Adrenal gland (tissue), 12 donors: ENCODE results near the gene SLC24A4. TPM values are rescaled to one million over a fixed set of nuclear protein-coding genes. Genes with fewer than 3 reads are reported as not detected.
A peak's percentile ranks its signal among the peaks of the same experiment; 100 is the strongest.

ENCODE experiments used
- DNase-seq, 7 donors: peaks; one replicate each; pipeline ENCODE4 v3.0.0-alpha.2; 2019 to 2020
- H3K27ac ChIP-seq, 5 donors: fragments of 200-600 bp; sonication (generic) in 4 of 5; 1 replicate in 3 of 5; 2 replicates in 2 of 5; pipeline versions ENCODE4 v1.5.1 to v1.8.0; 2016 to 2020; ENCODE audit warnings: mild to moderate bottlenecking in 1 of 5
- H3K27me3 ChIP-seq: fragments of 200-600 bp; 2 replicates; pipeline ENCODE4 v1.8.0; 2021
- H3K36me3 ChIP-seq, 2 donors: fragments of 200-600 bp; replicated peaks in 1 of 2; 1 replicate in 1 of 2; 2 replicates in 1 of 2; pipeline versions ENCODE4 v1.5.1 to v1.8.0; 2018 to 2022
- H3K4me1 ChIP-seq, 2 donors: fragments of 200-600 bp; replicated peaks in 1 of 2; 1 replicate in 1 of 2; 2 replicates in 1 of 2; pipeline versions ENCODE4 v1.5.1 to v1.8.0; 2018 to 2021
- H3K4me3 ChIP-seq, 4 donors: fragments of 200-600 bp; sonication (generic) in 3 of 4; one replicate each; pipeline ENCODE4 v1.5.1; 2016 to 2018
- H3K9me3 ChIP-seq, 3 donors: fragments of 200-600 bp; sonication (generic) in 1 of 3; replicated peaks in 1 of 3; 1 replicate in 2 of 3; 2 replicates in 1 of 3; pipeline versions ENCODE4 v1.5.1 to v1.8.0; 2016 to 2021
- POLR2A ChIP-seq, 2 donors: fragments of 450-650 bp; IDR thresholded peaks; one replicate each; pipeline ENCODE4 v1.6.1; 2017; ENCODE audit warnings: antibody characterized with exemption in 2 of 2, mild to moderate bottlenecking in 2 of 2, moderate library complexity in 1 of 2
- WGBS, 4 donors: extraction: QIAGEN DNeasy Blood & Tissue Kit in 2 of 4; methylation state at CpG; one replicate each; pipeline versions ENCODE4 v1.1.5 to v1.1.7; 2013 to 2017; 5-methylcytosine and 5-hydroxymethylcytosine counted together
- intact Hi-C, 2 donors: fragments of 100-400 bp; cut with DNase I; formaldehyde crosslinking; loops; one replicate each; pipeline versions ENCODE4 v1.14.1 to v1.15.0; 2022 to 2023
- polyA plus RNA-seq, 3 donors: library from polyadenylated mRNA; stranded (reverse); fragments of 200-250 nt in 2 of 3; fragments of 350-450 nt in 1 of 3; fragmentation: Illumina TruSeq in 1 of 3; extraction: RNeasy Lipid Tissue Mini Kit (QIAGEN cat#74804) in 1 of 3; gene quantifications; one replicate each; pipeline ENCODE4 v1.2.3, GENCODE V29; 2013 to 2014
- total RNA-seq, 9 donors: library from RNA; depleted of rRNA in 4 of 9; stranded (reverse); fragments of >200 nt in 4 of 9; fragments of 120-200 nt in 1 of 9; fragmentation: NEBNext Ultra II Directional in 1 of 9; extraction: Animal tissue kit (Norgen Biotek cat#: 25700) in 1 of 9; gene quantifications; one replicate each; pipeline versions ENCODE4 v1.1.0 to v1.2.4, GENCODE V29; 2013 to 2023
- TF ChIP-seq, protein P1 (sequence below), 6 experiments: fragments of 450-650 bp in 4 of 6; fragments of 200-600 bp in 2 of 6; sonication (generic) in 1 of 6; IDR thresholded peaks; 1 replicate in 5 of 6; 2 replicates in 1 of 6; pipeline versions ENCODE4 v1.5.1 to v1.8.0; 2016 to 2021; ENCODE audit warnings: antibody characterized with exemption in 6 of 6, mild to moderate bottlenecking in 2 of 6, moderate library complexity in 1 of 6
- donor health status: healthy with polysubstance abuse.
- donor health status: Bipolar disorder and iron deficiency.
- donor health status: DM: yes; HTN: yes; CAD: no.
- donor health status: DM: no; HTN: no; CAD: no.
- donor health status: DM: no; HTN: no; CAD: no.
- donor health status: DM: yes; HTN: yes; CAD: no.

SLC24A4 gene
- total and polyA plus RNA-seq, 12 donors, result 0.09 to 1.9 (median 0.52) TPM

GRCh38 chr14:92492258-92492657, 169.3 kb downstream of the SLC24A4 start:
- 64 to 70% (median 68%) methylated on average over 10 of the region's 10 CpGs for WGBS, 4 donors
- H3K27me3 ChIP-seq, result no peaks in the 10 kb centered on the region
- H3K36me3 ChIP-seq, result no peaks in the 10 kb centered on the region
- TF ChIP-seq POLR2A (IDR thresholded peaks at IDR 0.05), result no peak
- TF ChIP-seq, protein P1, sequence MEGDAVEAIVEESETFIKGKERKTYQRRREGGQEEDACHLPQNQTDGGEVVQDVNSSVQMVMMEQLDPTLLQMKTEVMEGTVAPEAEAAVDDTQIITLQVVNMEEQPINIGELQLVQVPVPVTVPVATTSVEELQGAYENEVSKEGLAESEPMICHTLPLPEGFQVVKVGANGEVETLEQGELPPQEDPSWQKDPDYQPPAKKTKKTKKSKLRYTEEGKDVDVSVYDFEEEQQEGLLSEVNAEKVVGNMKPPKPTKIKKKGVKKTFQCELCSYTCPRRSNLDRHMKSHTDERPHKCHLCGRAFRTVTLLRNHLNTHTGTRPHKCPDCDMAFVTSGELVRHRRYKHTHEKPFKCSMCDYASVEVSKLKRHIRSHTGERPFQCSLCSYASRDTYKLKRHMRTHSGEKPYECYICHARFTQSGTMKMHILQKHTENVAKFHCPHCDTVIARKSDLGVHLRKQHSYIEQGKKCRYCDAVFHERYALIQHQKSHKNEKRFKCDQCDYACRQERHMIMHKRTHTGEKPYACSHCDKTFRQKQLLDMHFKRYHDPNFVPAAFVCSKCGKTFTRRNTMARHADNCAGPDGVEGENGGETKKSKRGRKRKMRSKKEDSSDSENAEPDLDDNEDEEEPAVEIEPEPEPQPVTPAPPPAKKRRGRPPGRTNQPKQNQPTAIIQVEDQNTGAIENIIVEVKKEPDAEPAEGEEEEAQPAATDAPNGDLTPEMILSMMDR (IDR thresholded peaks at IDR 0.05), result peak in 3 of 6 experiments; percentile 20 to 32 (median 21)
- H3K4me1 ChIP-seq, result no peaks in the 10 kb centered on the region
- H3K4me3 ChIP-seq, result no peak overlapping the region
- H3K27ac ChIP-seq, result peak overlapping the region in 3 of 5 donors; percentile 52 to 72 (median 56)
- intact Hi-C loops, result no loop called here
- peak in 3 of 7 donors; percentile 36 to 72 (median 60) for DNase-seq
- H3K9me3 ChIP-seq, result no peaks in the 10 kb centered on the region

DNA sequence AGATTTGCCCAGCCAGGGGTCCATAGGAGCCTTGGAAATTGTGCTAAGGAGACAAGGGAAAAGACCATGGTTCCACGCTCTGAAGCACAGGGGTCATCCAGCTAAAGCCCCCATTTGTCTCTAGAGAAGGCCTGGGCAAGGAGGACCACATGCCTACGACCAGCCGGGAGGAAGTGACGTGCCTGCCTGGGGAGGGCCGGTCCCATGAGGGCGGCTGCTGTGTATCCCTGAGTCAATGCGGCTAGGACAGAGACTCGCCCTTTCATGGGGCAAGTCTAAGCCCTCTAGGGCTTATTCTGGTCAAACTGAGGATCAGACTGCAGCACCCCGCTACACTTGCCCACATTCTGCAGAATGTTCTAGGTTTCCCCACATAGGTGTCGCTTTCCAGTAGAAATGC, 170.1 kb downstream of the SLC24A4 start:
- no peak overlapping the region for H3K4me3 ChIP-seq
- no peaks in the 10 kb centered on the region for H3K4me1 ChIP-seq
- no peak overlapping the region for H3K27ac ChIP-seq
- H3K9me3 ChIP-seq, result no peaks in the 10 kb centered on the region
- DNase-seq, result no peak
- no peaks in the 10 kb centered on the region for H3K27me3 ChIP-seq
- WGBS, 4 donors, result 87 to 99% (median 95%) methylated on average over 4 to 10 of the region's 10 CpGs
- no peaks in the 10 kb centered on the region for H3K36me3 ChIP-seq
- TF ChIP-seq POLR2A (IDR thresholded peaks at IDR 0.05), result no peak
- TF ChIP-seq, protein P1 (IDR thresholded peaks at IDR 0.05), result no peak
- intact Hi-C loops, result no loop called here

- intact Hi-C loops, result no loop called here
- TF ChIP-seq, protein P1 (IDR thresholded peaks at IDR 0.05), result no peak
- no peak for TF ChIP-seq POLR2A (IDR thresholded peaks at IDR 0.05)
- H3K36me3 ChIP-seq, result no peaks in the 10 kb centered on the region
- no peak overlapping the region for H3K27ac ChIP-seq
- DNase-seq, result no peak
- no peaks in the 10 kb centered on the region for H3K9me3 ChIP-seq
- H3K27me3 ChIP-seq, result no peaks in the 10 kb centered on the region
- H3K4me3 ChIP-seq, result no peak overlapping the region
- H3K4me1 ChIP-seq, result no peaks in the 10 kb centered on the region
- 86 to 95% (median 90%) methylated on average over 16 of the region's 16 CpGs for WGBS, 4 donors
These were observed 170.5 kb downstream of the SLC24A4 start for GRCh38 chr14:92493492-92493891.

GRCh38 chr14:92494512-92494911, 171.5 kb downstream of the SLC24A4 start:
- intact Hi-C loops, result no loop called here
- TF ChIP-seq, protein P1 (IDR thresholded peaks at IDR 0.05), result no peak
- no peak for TF ChIP-seq POLR2A (IDR thresholded peaks at IDR 0.05)
- Histone ChIP-seq H3K9me3 (no peaks in the 10 kb centered on the region), H3K4me3 (no peak overlapping the region), H3K27me3 (no peaks in the 10 kb centered on the region), H3K4me1 (no peaks in the 10 kb centered on the region), H3K27ac (peak overlapping the region in 1 of 5 donors; percentile 24), H3K36me3 (no peaks in the 10 kb centered on the region)
- no peak for DNase-seq
- 68 to 74% (median 72%) methylated on average over 4 of the region's 4 CpGs for WGBS, 4 donors
